AG10803 (cell line): ENCODE measurements around the gene SLC35B2.

ENCODE experiments used
- DNase-seq: peaks from one replicate; pipeline ENCODE4 v3.0.0; 2010; ENCODE audit warnings: low read depth
- H3K4me3 ChIP-seq: 2 replicates; pipeline ENCODE4 v1.5.1; 2011; ENCODE audit warnings: mild to moderate bottlenecking, low read length, control low read depth
- CTCF ChIP-seq: conservative IDR thresholded peaks from 2 replicates; pipeline ENCODE4 v1.5.1; 2011; ENCODE audit warnings: mild to moderate bottlenecking, low read length, control low read depth, inconsistent platforms

SLC35B2 gene

GRCh38 chr6:44276667-44277640 is 19.6 kb upstream of the SLC35B2 start:
- no peak for DNase-seq
- TF ChIP-seq CTCF, result no peak
- no peak overlapping the region for H3K4me3 ChIP-seq

GRCh38 chr6:44275749-44276648 is 18.7 kb upstream of the SLC35B2 start:
- H3K4me3 ChIP-seq, result no peak overlapping the region

DNA sequence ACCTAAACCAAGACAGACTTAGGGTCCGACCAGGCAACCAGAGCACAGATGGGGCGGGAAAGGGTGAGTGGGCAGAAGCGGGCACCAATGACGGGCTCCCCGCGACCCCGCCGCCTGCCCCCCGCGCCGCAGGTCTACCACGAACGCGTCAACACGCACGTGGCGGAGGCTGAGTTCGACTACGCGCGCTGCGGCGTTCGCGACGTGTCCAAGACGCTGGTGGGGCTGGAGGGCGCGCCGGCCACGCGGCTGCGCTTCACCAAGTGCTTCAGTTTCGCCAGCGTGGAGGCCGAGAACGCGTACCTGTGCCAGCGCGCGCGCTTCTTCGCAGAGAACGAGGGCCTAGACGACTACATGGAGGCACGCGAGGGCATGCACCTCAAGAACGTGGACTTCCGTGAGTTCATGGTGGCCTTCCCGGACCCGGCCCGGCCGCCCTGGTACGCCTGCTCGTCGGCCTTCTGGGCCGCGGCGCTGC is 18.0 kb upstream of the SLC35B2 start:
- DNase-seq, result no peak
- no peak overlapping the region for H3K4me3 ChIP-seq
- TF ChIP-seq CTCF, result no peak

More at GRCh38 chr6:44275749-44276648, 18.7 kb upstream of the SLC35B2 start:
- DNase-seq, result no peak
- no peak for TF ChIP-seq CTCF

GRCh38 chr6:44273617-44274016 is 16.3 kb upstream of the SLC35B2 start:
- TF ChIP-seq CTCF, result no peak
- H3K4me3 ChIP-seq, result no peak overlapping the region
- DNase-seq, result no peak

GRCh38 chr6:44272999-44273566 is 15.8 kb upstream of the SLC35B2 start:
- H3K4me3 ChIP-seq, result no peak overlapping the region
- TF ChIP-seq CTCF, result no peak
- DNase-seq, result no peak

DNA sequence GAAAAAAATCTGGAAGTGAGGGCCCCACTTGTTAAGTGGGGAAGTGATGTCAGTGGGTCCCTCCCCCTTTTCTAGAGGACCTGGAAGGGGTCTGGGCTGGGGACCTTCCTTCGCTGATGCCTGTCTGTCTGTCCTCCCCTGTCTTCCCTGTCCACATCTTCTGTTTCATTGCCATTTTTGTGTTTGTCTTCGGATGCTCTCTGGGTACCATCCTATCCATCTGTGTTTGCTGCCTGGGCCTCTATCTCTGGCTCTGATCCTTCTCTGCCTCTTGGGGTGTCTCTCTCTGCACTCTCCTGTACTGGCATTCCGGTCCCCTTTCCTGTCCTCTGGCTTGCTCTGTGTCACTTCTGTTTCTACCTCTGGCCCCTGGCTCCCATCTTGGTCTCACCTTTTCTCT is 15.2 kb upstream of the SLC35B2 start:
- TF ChIP-seq CTCF, result no peak
- DNase-seq, result no peak
- H3K4me3 ChIP-seq, result no peak overlapping the region
